Adrenal gland (tissue), 12 donors: ENCODE data around the gene FBXW5. TPM values are rescaled to one million over a fixed set of nuclear protein-coding genes. Genes with fewer than 3 reads are reported as not detected.
A peak's percentile ranks its signal among the peaks of the same experiment; 100 is the strongest.

ENCODE experiments used
- DNase-seq, 7 donors: peaks; one replicate each; pipeline ENCODE4 v3.0.0-alpha.2; 2019 to 2020
- H3K27ac ChIP-seq, 5 donors: fragments of 200-600 bp; sonication (generic) in 4 of 5; 1 replicate in 3 of 5; 2 replicates in 2 of 5; pipeline versions ENCODE4 v1.5.1 to v1.8.0; 2016 to 2020; ENCODE audit warnings: mild to moderate bottlenecking in 1 of 5
- H3K27me3 ChIP-seq: fragments of 200-600 bp; 2 replicates; pipeline ENCODE4 v1.8.0; 2021
- H3K36me3 ChIP-seq, 2 donors: fragments of 200-600 bp; replicated peaks in 1 of 2; 1 replicate in 1 of 2; 2 replicates in 1 of 2; pipeline versions ENCODE4 v1.5.1 to v1.8.0; 2018 to 2022
- H3K4me1 ChIP-seq, 2 donors: fragments of 200-600 bp; replicated peaks in 1 of 2; 1 replicate in 1 of 2; 2 replicates in 1 of 2; pipeline versions ENCODE4 v1.5.1 to v1.8.0; 2018 to 2021
- H3K4me3 ChIP-seq, 4 donors: fragments of 200-600 bp; sonication (generic) in 3 of 4; one replicate each; pipeline ENCODE4 v1.5.1; 2016 to 2018
- H3K9me3 ChIP-seq, 3 donors: fragments of 200-600 bp; sonication (generic) in 1 of 3; replicated peaks in 1 of 3; 1 replicate in 2 of 3; 2 replicates in 1 of 3; pipeline versions ENCODE4 v1.5.1 to v1.8.0; 2016 to 2021
- POLR2A ChIP-seq, 2 donors: fragments of 450-650 bp; IDR thresholded peaks; one replicate each; pipeline ENCODE4 v1.6.1; 2017; ENCODE audit warnings: antibody characterized with exemption in 2 of 2, mild to moderate bottlenecking in 2 of 2, moderate library complexity in 1 of 2
- WGBS, 4 donors: extraction: QIAGEN DNeasy Blood & Tissue Kit in 2 of 4; methylation state at CpG; one replicate each; pipeline versions ENCODE4 v1.1.5 to v1.1.7; 2013 to 2017; 5-methylcytosine and 5-hydroxymethylcytosine counted together
- intact Hi-C, 2 donors: fragments of 100-400 bp; cut with DNase I; formaldehyde crosslinking; loops; one replicate each; pipeline versions ENCODE4 v1.14.1 to v1.15.0; 2022 to 2023
- polyA plus RNA-seq, 3 donors: library from polyadenylated mRNA; stranded (reverse); fragments of 200-250 nt in 2 of 3; fragments of 350-450 nt in 1 of 3; fragmentation: Illumina TruSeq in 1 of 3; extraction: RNeasy Lipid Tissue Mini Kit (QIAGEN cat#74804) in 1 of 3; gene quantifications; one replicate each; pipeline ENCODE4 v1.2.3, GENCODE V29; 2013 to 2014
- total RNA-seq, 9 donors: library from RNA; depleted of rRNA in 4 of 9; stranded (reverse); fragments of >200 nt in 4 of 9; fragments of 120-200 nt in 1 of 9; fragmentation: NEBNext Ultra II Directional in 1 of 9; extraction: Animal tissue kit (Norgen Biotek cat#: 25700) in 1 of 9; gene quantifications; one replicate each; pipeline versions ENCODE4 v1.1.0 to v1.2.4, GENCODE V29; 2013 to 2023
- TF ChIP-seq, protein P1 (sequence below), 6 experiments: fragments of 450-650 bp in 4 of 6; fragments of 200-600 bp in 2 of 6; sonication (generic) in 1 of 6; IDR thresholded peaks; 1 replicate in 5 of 6; 2 replicates in 1 of 6; pipeline versions ENCODE4 v1.5.1 to v1.8.0; 2016 to 2021; ENCODE audit warnings: antibody characterized with exemption in 6 of 6, mild to moderate bottlenecking in 2 of 6, moderate library complexity in 1 of 6
- donor health status: healthy with polysubstance abuse.
- donor health status: Bipolar disorder and iron deficiency.
- donor health status: DM: yes; HTN: yes; CAD: no.
- donor health status: DM: no; HTN: no; CAD: no.
- donor health status: DM: no; HTN: no; CAD: no.
- donor health status: DM: yes; HTN: yes; CAD: no.

The FBXW5 gene
- total and polyA plus RNA-seq, 12 donors, result 19.2 to 257 (median 139) TPM

DNA sequence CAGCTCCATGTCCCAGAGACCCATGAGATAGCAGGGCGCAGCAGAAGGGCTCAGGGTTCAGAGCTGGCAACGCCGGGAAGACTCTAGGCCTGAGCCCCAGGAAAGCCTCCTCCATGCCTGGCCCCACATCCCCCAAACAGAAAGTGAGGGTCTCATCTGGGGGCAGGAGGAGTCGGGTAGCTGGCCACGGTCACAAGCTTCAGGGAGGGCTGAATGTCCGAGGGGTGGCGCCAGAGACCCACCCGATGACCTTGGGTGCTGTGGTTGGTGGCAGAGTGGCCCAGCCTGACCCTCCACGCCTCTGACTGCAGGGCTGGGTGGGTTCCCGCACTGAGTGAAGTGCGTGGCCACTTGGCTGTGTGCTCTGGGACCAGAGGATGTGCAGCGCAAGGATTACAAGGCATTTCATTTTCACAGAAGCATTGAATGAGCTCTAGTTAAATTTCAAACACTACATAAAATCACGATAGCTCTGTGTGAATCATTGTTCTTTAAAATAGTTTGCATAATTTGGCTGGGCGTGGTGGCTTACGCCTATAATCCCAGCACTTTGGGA lies 3.5 kb upstream of the FBXW5 start:
- Histone ChIP-seq H3K4me3 (no peak overlapping the region), H3K36me3 (no peaks in the 10 kb centered on the region), H3K27ac (peak overlapping the region in 2 of 5 donors; percentile 9 to 31), H3K4me1 (peaks cover 21 to 35% of the 10 kb centered on the region in 2 donors), H3K9me3 (no peaks in the 10 kb centered on the region), H3K27me3 (no peaks in the 10 kb centered on the region)
- intact Hi-C loops, result loop anchor here (10.0 kb wide), 3 partner anchors 63 to 103 kb away; partner anchors contain the start of genes AJM1 (in 1 of the 2), MAMDC4 (in 1 of the 2), PHPT1 (in 1 of the 2) and TRAF2 (in 1 of the 2)
- 46 to 65% (median 52%) methylated on average over 7 to 15 of the region's 15 CpGs for WGBS, 4 donors
- peak in 3 of 7 donors; percentile 47 to 72 (median 48) for DNase-seq
- no peak for TF ChIP-seq POLR2A (IDR thresholded peaks at IDR 0.05)
- TF ChIP-seq, protein P1, sequence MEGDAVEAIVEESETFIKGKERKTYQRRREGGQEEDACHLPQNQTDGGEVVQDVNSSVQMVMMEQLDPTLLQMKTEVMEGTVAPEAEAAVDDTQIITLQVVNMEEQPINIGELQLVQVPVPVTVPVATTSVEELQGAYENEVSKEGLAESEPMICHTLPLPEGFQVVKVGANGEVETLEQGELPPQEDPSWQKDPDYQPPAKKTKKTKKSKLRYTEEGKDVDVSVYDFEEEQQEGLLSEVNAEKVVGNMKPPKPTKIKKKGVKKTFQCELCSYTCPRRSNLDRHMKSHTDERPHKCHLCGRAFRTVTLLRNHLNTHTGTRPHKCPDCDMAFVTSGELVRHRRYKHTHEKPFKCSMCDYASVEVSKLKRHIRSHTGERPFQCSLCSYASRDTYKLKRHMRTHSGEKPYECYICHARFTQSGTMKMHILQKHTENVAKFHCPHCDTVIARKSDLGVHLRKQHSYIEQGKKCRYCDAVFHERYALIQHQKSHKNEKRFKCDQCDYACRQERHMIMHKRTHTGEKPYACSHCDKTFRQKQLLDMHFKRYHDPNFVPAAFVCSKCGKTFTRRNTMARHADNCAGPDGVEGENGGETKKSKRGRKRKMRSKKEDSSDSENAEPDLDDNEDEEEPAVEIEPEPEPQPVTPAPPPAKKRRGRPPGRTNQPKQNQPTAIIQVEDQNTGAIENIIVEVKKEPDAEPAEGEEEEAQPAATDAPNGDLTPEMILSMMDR (IDR thresholded peaks at IDR 0.05), result peak in 4 of 6 experiments; percentile 22 to 40 (median 37)

DNA sequence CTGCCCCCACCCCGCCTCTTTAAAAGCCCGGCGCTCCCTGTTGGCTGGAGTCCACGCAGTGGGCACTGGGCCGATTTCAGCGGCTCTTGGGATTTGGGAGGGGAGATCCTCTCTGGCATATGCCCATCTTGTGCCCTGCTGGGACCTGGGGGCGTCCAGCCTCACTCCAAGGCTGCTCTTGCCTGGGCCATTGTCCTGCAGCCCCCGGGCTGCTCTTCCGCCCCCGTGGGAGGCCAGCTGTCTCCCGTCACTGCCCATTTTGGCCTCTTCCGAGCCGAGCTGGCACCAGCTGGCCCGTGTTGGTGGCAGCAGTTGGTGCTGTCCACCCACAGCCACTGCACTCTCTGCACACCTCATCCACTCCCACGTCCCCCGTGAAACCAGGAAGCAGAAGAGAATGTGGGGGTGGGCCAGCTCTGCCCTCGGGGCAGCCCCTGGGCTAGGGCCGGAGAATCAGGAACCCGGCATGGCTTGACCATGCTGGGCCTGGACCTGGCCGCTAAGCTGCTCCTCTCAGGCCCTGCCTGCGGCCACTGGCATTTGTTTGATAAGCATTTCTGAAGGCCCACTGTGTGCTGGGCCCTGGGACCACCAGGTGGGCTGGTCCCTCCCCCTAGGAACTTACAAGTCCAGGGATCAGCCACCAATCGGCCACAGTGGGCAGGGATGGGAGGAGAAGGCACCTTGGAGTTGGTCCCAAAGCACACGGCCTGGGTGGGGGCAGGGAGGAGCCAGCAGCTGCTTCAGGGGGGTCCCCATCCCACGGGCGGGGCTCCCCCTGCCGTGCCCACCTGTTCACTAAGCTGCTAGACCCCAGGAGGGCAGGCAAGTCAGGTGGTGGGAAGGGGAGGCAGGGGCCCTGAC lies 2.7 kb upstream of the FBXW5 start:
- no peaks in the 10 kb centered on the region for H3K27me3 ChIP-seq
- H3K36me3 ChIP-seq, result peaks cover 0 to 7% of the 10 kb centered on the region in 2 donors
- intact Hi-C loops, result loop anchor here (10.0 kb wide), 3 partner anchors 62 to 102 kb away; partner anchors contain the start of genes AJM1 (in 1 of the 2), MAMDC4 (in 1 of the 2), PHPT1 (in 1 of the 2) and TRAF2 (in 1 of the 2)
- H3K9me3 ChIP-seq, result no peaks in the 10 kb centered on the region
- H3K4me3 ChIP-seq, result no peak overlapping the region
- TF ChIP-seq POLR2A (IDR thresholded peaks at IDR 0.05), result no peak
- TF ChIP-seq, protein P1 (IDR thresholded peaks at IDR 0.05), result no peak
- peaks cover 24 to 36% of the 10 kb centered on the region in 2 donors for H3K4me1 ChIP-seq
- H3K27ac ChIP-seq, result peak overlapping the region in 1 of 5 donors; percentile 31
- peak in 1 of 7 donors; percentile 15 for DNase-seq
- WGBS, 4 donors, result 67 to 84% (median 71%) methylated on average over 6 to 26 of the region's 26 CpGs

DNA sequence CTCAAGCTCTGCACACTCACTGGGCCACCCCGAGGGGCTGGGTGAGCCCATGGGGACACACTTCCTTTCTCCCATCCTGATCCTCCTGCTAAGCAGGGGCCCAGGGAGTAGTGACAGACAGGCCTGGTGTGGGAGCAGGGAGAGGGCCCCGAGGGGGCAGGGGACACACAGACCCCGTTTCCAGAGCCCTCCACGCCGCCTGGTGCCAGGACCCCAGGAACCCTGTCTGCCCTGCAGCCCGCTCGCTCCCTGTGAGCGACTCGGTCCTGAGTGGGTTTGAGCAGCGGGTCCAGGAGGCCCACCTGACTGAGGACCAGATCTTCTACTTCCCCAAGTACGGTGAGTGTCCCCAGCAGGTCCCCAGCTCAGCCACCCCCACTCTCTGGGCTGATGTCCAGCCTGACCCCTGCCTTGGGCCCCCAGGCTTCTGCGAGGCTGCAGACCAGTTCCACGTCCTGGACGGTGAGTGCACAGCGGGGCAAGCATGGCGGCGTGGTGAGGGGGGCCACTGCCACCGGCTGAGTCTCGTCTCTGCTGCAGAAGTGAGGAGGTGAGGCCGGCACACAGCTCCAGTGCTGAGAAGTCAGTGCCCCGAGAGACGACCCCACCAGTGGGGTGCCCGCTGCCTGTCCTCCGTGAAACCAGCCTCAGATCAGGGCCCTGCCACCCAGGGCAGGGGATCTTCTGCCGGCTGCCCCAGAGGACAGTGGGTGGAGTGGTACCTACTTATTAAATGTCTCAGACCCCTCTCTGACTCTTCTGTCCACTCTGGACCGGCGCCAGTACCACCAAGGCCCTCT lies 1.9 kb upstream of the FBXW5 start:
- Histone ChIP-seq H3K27ac (no peak overlapping the region), H3K4me1 (peaks cover 24 to 27% of the 10 kb centered on the region in 2 donors), H3K4me3 (no peak overlapping the region), H3K9me3 (no peaks in the 10 kb centered on the region), H3K36me3 (peaks cover 0 to 16% of the 10 kb centered on the region in 2 donors), H3K27me3 (no peaks in the 10 kb centered on the region)
- TF ChIP-seq, protein P1 (IDR thresholded peaks at IDR 0.05), result no peak
- TF ChIP-seq POLR2A (IDR thresholded peaks at IDR 0.05), result no peak
- intact Hi-C loops, result loop anchor here (10.0 kb wide), 3 partner anchors 62 to 102 kb away; partner anchors contain the start of genes AJM1 (in 1 of the 2), MAMDC4 (in 1 of the 2), PHPT1 (in 1 of the 2) and TRAF2 (in 1 of the 2)
- WGBS, 4 donors, result 81 to 93% (median 86%) methylated on average over 13 to 27 of the region's 27 CpGs
- peak in 1 of 7 donors; percentile 34 for DNase-seq
